ENCODE results near the gene TBCEL. TPM values are rescaled to one million over a fixed set of nuclear protein-coding genes. Genes with fewer than 3 reads are reported as not detected.

Gene TBCEL
- polyA plus RNA-seq, 2 donors = 2.0 to 2.2 TPM

GRCh38 chr11:121038648-121039409 is 14.9 kb downstream of the TBCEL start:
- Histone ChIP-seq H3K9me3 (ENCODE audit: control insufficient read depth in 2 of 2, insufficient read depth in 1 of 2, low read depth in 1 of 2, low read length in 1 of 2) (no peaks in the 10 kb centered on the region), H3K4me3 (ENCODE audit: low read depth in 1 of 2, low read length in 2 of 2) (no peak overlapping the region), H3K27ac (ENCODE audit: low read depth in 2 of 2, low read length in 1 of 2) (no peak overlapping the region), H3K4me1 (ENCODE audit: control insufficient read depth in 2 of 2, insufficient read depth in 2 of 2, low read length in 1 of 2) (no peaks in the 10 kb centered on the region), H3K27me3 (ENCODE audit: control insufficient read depth in 1 of 2, insufficient read depth in 2 of 2, low read length in 2 of 2) (no peaks in the 10 kb centered on the region), H3K36me3 (ENCODE audit: control insufficient read depth in 2 of 2, insufficient read depth in 2 of 2, low read length in 1 of 2) (no peaks in the 10 kb centered on the region)
- 88 to 89% methylated on average over 5 of the region's 5 CpGs for WGBS, 2 donors

- H3K27me3 ChIP-seq (ENCODE audit: control insufficient read depth in 1 of 2, insufficient read depth in 2 of 2, low read length in 2 of 2) = no peaks in the 10 kb centered on the region
- H3K27ac ChIP-seq (ENCODE audit: low read depth in 2 of 2, low read length in 1 of 2) = no peak overlapping the region
- 83 to 89% methylated on average over 1 of the region's 1 CpG for WGBS, 2 donors
- no peaks in the 10 kb centered on the region for H3K9me3 ChIP-seq (ENCODE audit: control insufficient read depth in 2 of 2, insufficient read depth in 1 of 2, low read depth in 1 of 2, low read length in 1 of 2)
- H3K36me3 ChIP-seq (ENCODE audit: control insufficient read depth in 2 of 2, insufficient read depth in 2 of 2, low read length in 1 of 2) = no peaks in the 10 kb centered on the region
- H3K4me3 ChIP-seq (ENCODE audit: low read depth in 1 of 2, low read length in 2 of 2) = no peak overlapping the region
- no peaks in the 10 kb centered on the region for H3K4me1 ChIP-seq (ENCODE audit: control insufficient read depth in 2 of 2, insufficient read depth in 2 of 2, low read length in 1 of 2)
These were observed 16.2 kb downstream of the TBCEL start for GRCh38 chr11:121039971-121040613.

GRCh38 chr11:121040614-121041002 is 16.7 kb downstream of the TBCEL start:
- Histone ChIP-seq H3K36me3 (ENCODE audit: control insufficient read depth in 2 of 2, insufficient read depth in 2 of 2, low read length in 1 of 2) (no peaks in the 10 kb centered on the region), H3K27ac (ENCODE audit: low read depth in 2 of 2, low read length in 1 of 2) (no peak overlapping the region), H3K4me1 (ENCODE audit: control insufficient read depth in 2 of 2, insufficient read depth in 2 of 2, low read length in 1 of 2) (no peaks in the 10 kb centered on the region), H3K27me3 (ENCODE audit: control insufficient read depth in 1 of 2, insufficient read depth in 2 of 2, low read length in 2 of 2) (no peaks in the 10 kb centered on the region), H3K9me3 (ENCODE audit: control insufficient read depth in 2 of 2, insufficient read depth in 1 of 2, low read depth in 1 of 2, low read length in 1 of 2) (no peaks in the 10 kb centered on the region), H3K4me3 (ENCODE audit: low read depth in 1 of 2, low read length in 2 of 2) (no peak overlapping the region)
- 91 to 94% methylated on average over 3 of the region's 3 CpGs for WGBS, 2 donors

GRCh38 chr11:121041072-121041471 is 17.2 kb downstream of the TBCEL start:
- Histone ChIP-seq H3K27me3 (ENCODE audit: control insufficient read depth in 1 of 2, insufficient read depth in 2 of 2, low read length in 2 of 2) (no peaks in the 10 kb centered on the region), H3K27ac (ENCODE audit: low read depth in 2 of 2, low read length in 1 of 2) (no peak overlapping the region), H3K9me3 (ENCODE audit: control insufficient read depth in 2 of 2, insufficient read depth in 1 of 2, low read depth in 1 of 2, low read length in 1 of 2) (no peaks in the 10 kb centered on the region), H3K4me3 (ENCODE audit: low read depth in 1 of 2, low read length in 2 of 2) (no peak overlapping the region), H3K36me3 (ENCODE audit: control insufficient read depth in 2 of 2, insufficient read depth in 2 of 2, low read length in 1 of 2) (no peaks in the 10 kb centered on the region), H3K4me1 (ENCODE audit: control insufficient read depth in 2 of 2, insufficient read depth in 2 of 2, low read length in 1 of 2) (no peaks in the 10 kb centered on the region)
- WGBS, 2 donors = 91 to 93% methylated on average over 5 of the region's 5 CpGs

- Histone ChIP-seq H3K9me3 (ENCODE audit: control insufficient read depth in 2 of 2, insufficient read depth in 1 of 2, low read depth in 1 of 2, low read length in 1 of 2) (no peaks in the 10 kb centered on the region), H3K27me3 (ENCODE audit: control insufficient read depth in 1 of 2, insufficient read depth in 2 of 2, low read length in 2 of 2) (no peaks in the 10 kb centered on the region), H3K4me3 (ENCODE audit: low read depth in 1 of 2, low read length in 2 of 2) (no peak overlapping the region), H3K27ac (ENCODE audit: low read depth in 2 of 2, low read length in 1 of 2) (no peak overlapping the region), H3K36me3 (ENCODE audit: control insufficient read depth in 2 of 2, insufficient read depth in 2 of 2, low read length in 1 of 2) (no peaks in the 10 kb centered on the region), H3K4me1 (ENCODE audit: control insufficient read depth in 2 of 2, insufficient read depth in 2 of 2, low read length in 1 of 2) (no peaks in the 10 kb centered on the region)
- 95 to 100% methylated on average over 1 of the region's 1 CpG for whole genome bisulfite sequencing, 2 donors
These were observed 18.4 kb downstream of the TBCEL start for GRCh38 chr11:121042296-121042695.

- 87 to 93% methylated on average over 1 of the region's 1 CpG for WGBS, 2 donors
- no peaks in the 10 kb centered on the region for H3K4me1 ChIP-seq (ENCODE audit: control insufficient read depth in 2 of 2, insufficient read depth in 2 of 2, low read length in 1 of 2)
- no peak overlapping the region for H3K27ac ChIP-seq (ENCODE audit: low read depth in 2 of 2, low read length in 1 of 2)
These were observed 24.0 kb downstream of the TBCEL start for GRCh38 chr11:121047926-121048325.

GRCh38 chr11:121048464-121049233 is 24.7 kb downstream of the TBCEL start:
- Histone ChIP-seq H3K4me1 (ENCODE audit: control insufficient read depth in 2 of 2, insufficient read depth in 2 of 2, low read length in 1 of 2) (no peaks in the 10 kb centered on the region), H3K9me3 (ENCODE audit: control insufficient read depth in 2 of 2, insufficient read depth in 1 of 2, low read depth in 1 of 2, low read length in 1 of 2) (no peaks in the 10 kb centered on the region), H3K27ac (ENCODE audit: low read depth in 2 of 2, low read length in 1 of 2) (no peak overlapping the region), H3K36me3 (ENCODE audit: control insufficient read depth in 2 of 2, insufficient read depth in 2 of 2, low read length in 1 of 2) (peaks cover 2 to 3% of the 10 kb centered on the region in 2 donors), H3K4me3 (ENCODE audit: low read depth in 1 of 2, low read length in 2 of 2) (no peak overlapping the region), H3K27me3 (ENCODE audit: control insufficient read depth in 1 of 2, insufficient read depth in 2 of 2, low read length in 2 of 2) (no peaks in the 10 kb centered on the region)
- WGBS, 2 donors = 84 to 88% methylated on average over 3 of the region's 3 CpGs

More at GRCh38 chr11:121047926-121048325, 24.0 kb downstream of the TBCEL start:
- H3K27me3 ChIP-seq (ENCODE audit: control insufficient read depth in 1 of 2, insufficient read depth in 2 of 2, low read length in 2 of 2) = no peaks in the 10 kb centered on the region
- no peaks in the 10 kb centered on the region for H3K9me3 ChIP-seq (ENCODE audit: control insufficient read depth in 2 of 2, insufficient read depth in 1 of 2, low read depth in 1 of 2, low read length in 1 of 2)
- H3K4me3 ChIP-seq (ENCODE audit: low read depth in 1 of 2, low read length in 2 of 2) = no peak overlapping the region
- H3K36me3 ChIP-seq (ENCODE audit: control insufficient read depth in 2 of 2, insufficient read depth in 2 of 2, low read length in 1 of 2) = no peaks in the 10 kb centered on the region

- H3K27ac ChIP-seq (ENCODE audit: low read depth in 2 of 2, low read length in 1 of 2) = no peak overlapping the region
- peaks cover 3% of the 10 kb centered on the region in 2 donors for H3K36me3 ChIP-seq (ENCODE audit: control insufficient read depth in 2 of 2, insufficient read depth in 2 of 2, low read length in 1 of 2)
- H3K27me3 ChIP-seq (ENCODE audit: control insufficient read depth in 1 of 2, insufficient read depth in 2 of 2, low read length in 2 of 2) = no peaks in the 10 kb centered on the region
- H3K4me1 ChIP-seq (ENCODE audit: control insufficient read depth in 2 of 2, insufficient read depth in 2 of 2, low read length in 1 of 2) = no peaks in the 10 kb centered on the region
- H3K4me3 ChIP-seq (ENCODE audit: low read depth in 1 of 2, low read length in 2 of 2) = no peak overlapping the region
- 95 to 96% methylated on average over 4 of the region's 4 CpGs for WGBS, 2 donors
- no peaks in the 10 kb centered on the region for H3K9me3 ChIP-seq (ENCODE audit: control insufficient read depth in 2 of 2, insufficient read depth in 1 of 2, low read depth in 1 of 2, low read length in 1 of 2)
These were observed 29.3 kb downstream of the TBCEL start for GRCh38 chr11:121053244-121053643.

GRCh38 chr11:121054266-121054665 is 30.4 kb downstream of the TBCEL start:
- Histone ChIP-seq H3K27me3 (ENCODE audit: control insufficient read depth in 1 of 2, insufficient read depth in 2 of 2, low read length in 2 of 2) (no peaks in the 10 kb centered on the region), H3K27ac (ENCODE audit: low read depth in 2 of 2, low read length in 1 of 2) (no peak overlapping the region), H3K4me1 (ENCODE audit: control insufficient read depth in 2 of 2, insufficient read depth in 2 of 2, low read length in 1 of 2) (no peaks in the 10 kb centered on the region), H3K4me3 (ENCODE audit: low read depth in 1 of 2, low read length in 2 of 2) (no peak overlapping the region), H3K36me3 (ENCODE audit: control insufficient read depth in 2 of 2, insufficient read depth in 2 of 2, low read length in 1 of 2) (peaks cover 3% of the 10 kb centered on the region in 2 donors), H3K9me3 (ENCODE audit: control insufficient read depth in 2 of 2, insufficient read depth in 1 of 2, low read depth in 1 of 2, low read length in 1 of 2) (no peaks in the 10 kb centered on the region)
- 89 to 92% methylated on average over 2 of the region's 2 CpGs for WGBS, 2 donors
